Nephron (organoid): ENCODE measurements around the gene DACH1.
A peak's percentile ranks its signal among the peaks of the same experiment; 100 is the strongest.

Experiments
- H3K27ac Mint-ChIP-seq, 3 experiments: 2 replicates each; pipeline ENCODE4 v1.8.0; 2020; ENCODE audit warnings: mixed read lengths in 3 of 3, mild to moderate bottlenecking in 2 of 3, moderate library complexity in 1 of 3
- H3K27me3 Mint-ChIP-seq: 2 replicates; pipeline ENCODE4 v1.8.0; 2021; ENCODE audit warnings: low read depth, mild to moderate bottlenecking, moderate library complexity, mixed read lengths
- H3K36me3 Mint-ChIP-seq: 2 replicates; pipeline ENCODE4 v1.8.0; 2020; ENCODE audit warnings: low read depth, mixed read lengths
- H3K4me1 Mint-ChIP-seq: 2 replicates; pipeline ENCODE4 v1.8.0; 2020; ENCODE audit warnings: mixed read lengths
- H3K4me3 Mint-ChIP-seq, 3 experiments: 2 replicates each; pipeline ENCODE4 v1.8.0; 2020; ENCODE audit warnings: mild to moderate bottlenecking in 3 of 3, mixed read lengths in 3 of 3, moderate library complexity in 2 of 3
- H3K9me3 Mint-ChIP-seq: 2 replicates; pipeline ENCODE4 v1.8.0; 2020; ENCODE audit warnings: mixed read lengths
- CTCF ChIP-seq, 3 experiments: fragments of 200-600 bp; sonication (generic); IDR thresholded peaks; one replicate each; pipeline ENCODE4 v1.5.0; 2021; ENCODE audit warnings: antibody characterized with exemption in 3 of 3; ENCODE audit not compliant: unreplicated experiment in 3 of 3

The DACH1 gene

GRCh38 chr13:71499235-71499634, 367.8 kb downstream of the DACH1 start:
- peak overlapping the region; percentile 40 to 65 (median 50) for H3K27ac Mint-ChIP-seq

GRCh38 chr13:71493189-71493588, 373.8 kb downstream of the DACH1 start:
- Mint-ChIP-seq H3K9me3 (peaks cover 3% of the 10 kb centered on the region), H3K4me1 (peaks cover 14% of the 10 kb centered on the region), H3K36me3 (peaks cover 59% of the 10 kb centered on the region), H3K27ac (no peak overlapping the region), H3K4me3 (no peak overlapping the region), H3K27me3 (no peaks in the 10 kb centered on the region)
- TF ChIP-seq CTCF (IDR thresholded peaks at IDR 0.05; ENCODE audit: unreplicated experiment in 3 of 3): no peak

More at GRCh38 chr13:71499235-71499634, 367.8 kb downstream of the DACH1 start:
- H3K27me3 Mint-ChIP-seq: no peaks in the 10 kb centered on the region
- H3K36me3 Mint-ChIP-seq: peaks cover 35% of the 10 kb centered on the region
- no peaks in the 10 kb centered on the region for H3K9me3 Mint-ChIP-seq
- TF ChIP-seq CTCF (IDR thresholded peaks at IDR 0.05; ENCODE audit: unreplicated experiment in 3 of 3): no peak
- H3K4me3 Mint-ChIP-seq: no peak overlapping the region
- peaks cover 8% of the 10 kb centered on the region for H3K4me1 Mint-ChIP-seq

GRCh38 chr13:71492346-71492871, 374.6 kb downstream of the DACH1 start:
- Mint-ChIP-seq H3K36me3 (peaks cover 61% of the 10 kb centered on the region), H3K27me3 (no peaks in the 10 kb centered on the region), H3K4me1 (peaks cover 14% of the 10 kb centered on the region), H3K9me3 (peaks cover 3% of the 10 kb centered on the region), H3K27ac (peak overlapping the region in 2 of 3 experiments; percentile 50 to 56), H3K4me3 (no peak overlapping the region)
- no peak for TF ChIP-seq CTCF (IDR thresholded peaks at IDR 0.05; ENCODE audit: unreplicated experiment in 3 of 3)

- H3K9me3 Mint-ChIP-seq: peaks cover 3% of the 10 kb centered on the region
- no peaks in the 10 kb centered on the region for H3K27me3 Mint-ChIP-seq
- H3K27ac Mint-ChIP-seq: peak overlapping the region; percentile 62 to 77 (median 69)
- peaks cover 64% of the 10 kb centered on the region for H3K36me3 Mint-ChIP-seq
- peaks cover 14% of the 10 kb centered on the region for H3K4me1 Mint-ChIP-seq
- no peak overlapping the region for H3K4me3 Mint-ChIP-seq
- TF ChIP-seq CTCF (IDR thresholded peaks at IDR 0.05; ENCODE audit: unreplicated experiment in 3 of 3): no peak
These were observed 376.0 kb downstream of the DACH1 start for GRCh38 chr13:71491010-71491409.

GRCh38 chr13:71489041-71489440, 378.0 kb downstream of the DACH1 start:
- Mint-ChIP-seq H3K4me1 (peaks cover 14% of the 10 kb centered on the region), H3K4me3 (no peak overlapping the region), H3K27me3 (no peaks in the 10 kb centered on the region), H3K9me3 (peaks cover 3% of the 10 kb centered on the region), H3K27ac (peak overlapping the region; percentile 28 to 51 (median 43)), H3K36me3 (peaks cover 62% of the 10 kb centered on the region)
- TF ChIP-seq CTCF (IDR thresholded peaks at IDR 0.05; ENCODE audit: unreplicated experiment in 3 of 3): no peak

- no peak for TF ChIP-seq CTCF (IDR thresholded peaks at IDR 0.05; ENCODE audit: unreplicated experiment in 3 of 3)
- H3K27ac Mint-ChIP-seq: peak overlapping the region in 1 of 3 experiments; percentile 57
- peaks cover 67% of the 10 kb centered on the region for H3K36me3 Mint-ChIP-seq
- peaks cover 14% of the 10 kb centered on the region for H3K4me1 Mint-ChIP-seq
- H3K27me3 Mint-ChIP-seq: no peaks in the 10 kb centered on the region
- H3K4me3 Mint-ChIP-seq: no peak overlapping the region
- H3K9me3 Mint-ChIP-seq: peaks cover 3% of the 10 kb centered on the region
These were observed 378.8 kb downstream of the DACH1 start for GRCh38 chr13:71488201-71488600.
